Mammary epithelial cell (primary cell): Measurements from ENCODE around the gene PDCD7.

Experiments
- EZH2 ChIP-seq: IDR thresholded peaks from 2 replicates; pipeline ENCODE4 v1.6.1; 2012; ENCODE audit warnings: low read length, inconsistent platforms, borderline replicate concordance
- TF ChIP-seq, protein P1 (sequence below), 2 donors: IDR thresholded peaks in 1 of 2; conservative IDR thresholded peaks in 1 of 2; 2 replicates each; pipeline ENCODE4 v1.5.1; 2011 to 2012; ENCODE audit warnings: inconsistent platforms in 2 of 2, low read length in 2 of 2, mild to moderate bottlenecking in 2 of 2, control low read depth in 1 of 2, low read depth in 1 of 2; ENCODE audit not compliant: insufficient read depth in 1 of 2; ENCODE audit errors: extremely low read depth in 1 of 2

DNA sequence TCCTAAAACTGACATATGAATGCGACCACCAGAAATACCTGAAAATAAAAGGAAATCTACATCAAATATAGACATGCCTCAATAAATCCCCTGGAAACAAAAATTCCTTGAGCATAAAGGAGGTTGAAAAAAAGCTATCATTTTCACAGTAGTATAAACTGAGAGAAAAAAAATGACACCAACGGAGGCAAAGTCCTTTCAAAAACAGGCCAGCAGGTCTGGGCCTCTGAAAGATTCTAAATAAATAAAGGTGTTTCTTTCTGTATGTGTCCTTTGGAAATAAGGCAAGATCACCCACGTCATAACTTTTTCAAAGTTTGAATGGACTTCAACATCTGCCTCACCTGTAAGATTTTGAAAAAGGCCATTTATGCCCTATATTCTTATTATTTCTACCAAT lies 46.6 kb upstream of the PDCD7 start:
- TF ChIP-seq, protein P1, sequence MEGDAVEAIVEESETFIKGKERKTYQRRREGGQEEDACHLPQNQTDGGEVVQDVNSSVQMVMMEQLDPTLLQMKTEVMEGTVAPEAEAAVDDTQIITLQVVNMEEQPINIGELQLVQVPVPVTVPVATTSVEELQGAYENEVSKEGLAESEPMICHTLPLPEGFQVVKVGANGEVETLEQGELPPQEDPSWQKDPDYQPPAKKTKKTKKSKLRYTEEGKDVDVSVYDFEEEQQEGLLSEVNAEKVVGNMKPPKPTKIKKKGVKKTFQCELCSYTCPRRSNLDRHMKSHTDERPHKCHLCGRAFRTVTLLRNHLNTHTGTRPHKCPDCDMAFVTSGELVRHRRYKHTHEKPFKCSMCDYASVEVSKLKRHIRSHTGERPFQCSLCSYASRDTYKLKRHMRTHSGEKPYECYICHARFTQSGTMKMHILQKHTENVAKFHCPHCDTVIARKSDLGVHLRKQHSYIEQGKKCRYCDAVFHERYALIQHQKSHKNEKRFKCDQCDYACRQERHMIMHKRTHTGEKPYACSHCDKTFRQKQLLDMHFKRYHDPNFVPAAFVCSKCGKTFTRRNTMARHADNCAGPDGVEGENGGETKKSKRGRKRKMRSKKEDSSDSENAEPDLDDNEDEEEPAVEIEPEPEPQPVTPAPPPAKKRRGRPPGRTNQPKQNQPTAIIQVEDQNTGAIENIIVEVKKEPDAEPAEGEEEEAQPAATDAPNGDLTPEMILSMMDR (conservative IDR thresholded peaks at IDR 0.05 in 1 of 2, IDR thresholded peaks at IDR 0.05 in 1 of 2; ENCODE audit: extremely low read depth in 1 of 2, insufficient read depth in 1 of 2, low read depth in 1 of 2, low read length in 2 of 2): no peak
- no peak for TF ChIP-seq EZH2
